Daoy (cell line): ENCODE results near the gene SLC2A1. TPM values are rescaled to one million over a fixed set of nuclear protein-coding genes. Genes with fewer than 3 reads are reported as not detected.
A peak's percentile ranks its signal among the peaks of the same experiment; 100 is the strongest.

Source experiments
- DNase-seq: peaks from one replicate; pipeline ENCODE4 v3.0.0-alpha.2; 2015; ENCODE audit warnings: low read depth
- total RNA-seq: library from RNA; depleted of rRNA; stranded (reverse); fragments of >200 nt; shearing (Covaris generic); gene quantifications from 2 replicates; pipeline ENCODE4 v1.2.3, GENCODE V29; 2014

SLC2A1 gene
- total RNA-seq, 1 experiment from 2014 or later = 305 TPM

- no peak for DNase-seq
Measured at GRCh38 chr1:42942444-42942843, 16.2 kb downstream of the SLC2A1 start.

- DNase-seq = peak; percentile 97
Measured at GRCh38 chr1:42941640-42942330, 16.9 kb downstream of the SLC2A1 start.

- peak; percentile 98 for DNase-seq
Measured at GRCh38 chr1:42940851-42941639, 17.6 kb downstream of the SLC2A1 start.

- no peak for DNase-seq
Measured at GRCh38 chr1:42938645-42939615, 19.7 kb downstream of the SLC2A1 start.

GRCh38 chr1:42937836-42938644, 20.6 kb downstream of the SLC2A1 start:
- peak; percentile 65 for DNase-seq

- peak; percentile 91 for DNase-seq
Measured at GRCh38 chr1:42937141-42937696, 21.4 kb downstream of the SLC2A1 start.

GRCh38 chr1:42936309-42937078, 22.2 kb downstream of the SLC2A1 start:
- DNase-seq = peak; percentile 93

- no peak for DNase-seq
Measured at GRCh38 chr1:42935971-42936308, 22.7 kb downstream of the SLC2A1 start.

- no peak for DNase-seq
Measured at GRCh38 chr1:42935313-42935895, 23.3 kb downstream of the SLC2A1 start.

GRCh38 chr1:42934541-42935312, 23.9 kb downstream of the SLC2A1 start:
- DNase-seq = no peak

GRCh38 chr1:42933610-42934491, 24.8 kb downstream of the SLC2A1 start:
- no peak for DNase-seq

GRCh38 chr1:42933060-42933586, 25.5 kb downstream of the SLC2A1 start:
- DNase-seq = no peak

- no peak for DNase-seq
Measured at GRCh38 chr1:42932442-42932941, 26.2 kb downstream of the SLC2A1 start.

- peak; percentile 71 for DNase-seq
Measured at GRCh38 chr1:42931911-42932422, 26.7 kb downstream of the SLC2A1 start.

- DNase-seq = peak; percentile 62
Measured at GRCh38 chr1:42931108-42931539, 27.5 kb downstream of the SLC2A1 start.

GRCh38 chr1:42930178-42931107, 28.2 kb downstream of the SLC2A1 start:
- DNase-seq = no peak
